ENCODE data around the gene UBE2D3.

GRCh38 chr4:102869569-102870197 is 42.3 kb upstream of the UBE2D3 start:
- no peak for TF ChIP-seq SMC3 (conservative IDR thresholded peaks at IDR 0.05; ENCODE audit: poor library complexity)
- TF ChIP-seq CTCF (IDR thresholded peaks at IDR 0.05; ENCODE audit: poor library complexity, severe bottlenecking) = no peak
- no peak for TF ChIP-seq TAF1 (IDR thresholded peaks at IDR 0.05; ENCODE audit: low read depth)
- TF ChIP-seq RAD21 (conservative IDR thresholded peaks at IDR 0.05) = no peak
- no peak for TF ChIP-seq POLR2AphosphoS5 (IDR thresholded peaks at IDR 0.05)
- no peak for TF ChIP-seq EP300 (conservative IDR thresholded peaks at IDR 0.05; ENCODE audit: poor library complexity, severe bottlenecking)
- TF ChIP-seq EZH2 (IDR thresholded peaks at IDR 0.05; ENCODE audit: borderline replicate concordance, insufficient read depth, low read length, poor library complexity, severe bottlenecking) = no peak
- no peak for TF ChIP-seq REST (IDR thresholded peaks at IDR 0.05; ENCODE audit: borderline replicate concordance)
- TF ChIP-seq MXI1 (conservative IDR thresholded peaks at IDR 0.05; ENCODE audit: poor library complexity, severe bottlenecking) = no peak

Measured in neural cell (in vitro differentiated cells).